Islet of Langerhans (tissue), 1 donor: ENCODE results near the gene TYMP.
"Not testable (repeated sequence)": the region's sequence is repeated elsewhere in the genome, so short reads cannot be mapped to it uniquely, and the experiment has no call there.

ENCODE experiments used
- FAIRE-seq: peaks from one replicate; lab custom pipeline; 2011; peaks lifted over from hg19 to GRCh38; lab: Jason Lieb, UNC

Gene TYMP

GRCh38 chr22:50537765-50538164, 8.0 kb upstream of the TYMP start:
- no peak for FAIRE-seq

- no peak for FAIRE-seq
Observed at GRCh38 chr22:50536226-50536625, 6.4 kb upstream of the TYMP start.

GRCh38 chr22:50535113-50535512, 5.3 kb upstream of the TYMP start:
- no peak for FAIRE-seq

- not testable (repeated sequence) for FAIRE-seq
Observed at GRCh38 chr22:50533856-50534711, 4.3 kb upstream of the TYMP start.

GRCh38 chr22:50532824-50533796, 3.3 kb upstream of the TYMP start:
- no peak for FAIRE-seq

- FAIRE-seq: no peak
Observed at GRCh38 chr22:50531962-50532674, 2.3 kb upstream of the TYMP start.

- FAIRE-seq: no peak
Observed at GRCh38 chr22:50531546-50531961, 1.7 kb upstream of the TYMP start.

- FAIRE-seq: no peak
Observed at GRCh38 chr22:50530877-50531545, 1.2 kb upstream of the TYMP start.

GRCh38 chr22:50530580-50530876, 716 bp upstream of the TYMP start:
- FAIRE-seq: no peak

GRCh38 chr22:50529416-50529896, 356 bp downstream of the TYMP start:
- no peak for FAIRE-seq

GRCh38 chr22:50528682-50529415, 963 bp downstream of the TYMP start:
- FAIRE-seq: no peak

- FAIRE-seq: no peak
Observed at GRCh38 chr22:50527921-50528681, 1.7 kb downstream of the TYMP start.

GRCh38 chr22:50526834-50527801, 2.7 kb downstream of the TYMP start:
- no peak for FAIRE-seq

- no peak for FAIRE-seq
Observed at GRCh38 chr22:50526108-50526833, 3.5 kb downstream of the TYMP start.

GRCh38 chr22:50525858-50526107, 4.0 kb downstream of the TYMP start:
- no peak for FAIRE-seq

- no peak for FAIRE-seq
Observed at GRCh38 chr22:50525104-50525857, 4.5 kb downstream of the TYMP start, which contains the start of gene SCO2. Gene SCO2 (minus strand): TSS chr22:50525598. CDS start chr22:50524411, 1,187 bp downstream.

- FAIRE-seq: no peak
Observed at GRCh38 chr22:50524676-50525103, 5.1 kb downstream of the TYMP start.
